ENCODE results near the gene ZNF524. TPM values are rescaled to one million over a fixed set of nuclear protein-coding genes. Genes with fewer than 3 reads are reported as not detected.
A peak's percentile ranks its signal among the peaks of the same experiment; 100 is the strongest.

Gene ZNF524
- total and polyA plus RNA-seq, 9 of the 15 experiments (the other 6 are each of a cell fraction or from before 2014, with no cell fraction given) = 0.08 to 15.6 (median 2.9) TPM

- no peak for TF ChIP-seq USF1 (CRISPR knock-in tag; IDR thresholded peaks at IDR 0.05)
- TF ChIP-seq VEZF1 (CRISPR knock-in tag; IDR thresholded peaks at IDR 0.05) = peak; percentile 67
- TF ChIP-seq MYC (IDR thresholded peaks at IDR 0.05; ENCODE audit: low read depth, low read length) = peak; percentile 52
- no peak for TF ChIP-seq MYC (CRISPR knock-in tag; IDR thresholded peaks at IDR 0.05; ENCODE audit: borderline replicate concordance, low read depth)
- peak; percentile 71; the same call in 1 of the 2 replicates for TF ChIP-seq E2F4 (CRISPR knock-in tag; IDR thresholded peaks at IDR 0.05; ENCODE audit: low read depth)
- no peak for TF ChIP-seq ZNF274 (IDR thresholded peaks at IDR 0.05; ENCODE audit: borderline replicate concordance, low read depth, low read length)
- TF ChIP-seq KLF1 (tag; IDR thresholded peaks at IDR 0.05) = peak; percentile 18; the same call in 1 of the 2 replicates
- TF ChIP-seq EGR1 (conservative IDR thresholded peaks at IDR 0.05) = peak; percentile 65
- peak; percentile 42 for TF ChIP-seq CXXC5 (CRISPR knock-in tag; IDR thresholded peaks at IDR 0.05)
- TF ChIP-seq E2F6 (IDR thresholded peaks at IDR 0.05; ENCODE audit: borderline replicate concordance in 1 of 2, extremely low read depth in 1 of 2, insufficient read depth in 1 of 2, insufficient read length in 1 of 2, low read depth in 1 of 2, low read length in 1 of 2, poor library complexity in 1 of 2, severe bottlenecking in 1 of 2) = peak in 1 of 2 experiments; percentile 35
Observed at GRCh38 chr19:55624109-55625003, 24.3 kb downstream of the ZNF524 start, which contains the start of gene ZNF784 (continued).
